PC-3 (cell line): Measurements from ENCODE around the gene YJEFN3. TPM values are rescaled to one million over a fixed set of nuclear protein-coding genes. Genes with fewer than 3 reads are reported as not detected.

Source experiments
- ATAC-seq: fragments of 200-7000 bp; cut with Tn5 transposase; 2 replicates; pipeline ENCODE4 v1.9.1; 2020; ENCODE audit warnings: mild to moderate bottlenecking, moderate library complexity
- Bru-seq: library from RNA; stranded (reverse); fragments of 400-500 nt; gene quantifications from one replicate; lab custom pipeline; 2021; lab: Mats Ljungman, UMichigan
- BruChase-seq, 2 experiments: library from RNA; stranded (reverse); fragments of 400-500 nt; gene quantifications; one replicate each; lab custom pipeline; 2021; lab: Mats Ljungman, UMichigan
- BruUV-seq: library from RNA; stranded (reverse); fragments of 400-500 nt; replicated peaks from 2 replicates; lab custom pipeline; 2021; lab: Mats Ljungman, UMichigan
- CTCF ChIA-PET: fragments of 300-600 bp; sonication (Branson Sonifier 250); formaldehyde crosslinking; loops from one replicate; lab custom pipeline; 2022; ENCODE audit warnings: antibody characterized with exemption; lab: Charles Lee
- POLR2A ChIA-PET: fragments of 300-600 bp; sonication (Branson Sonifier 250); formaldehyde crosslinking; loops from one replicate; lab custom pipeline; 2022; ENCODE audit warnings: antibody characterized with exemption; ENCODE audit not compliant: unreplicated experiment; lab: Charles Lee
- DNase-seq: peaks from one replicate; pipeline ENCODE4 v3.0.0-alpha.2; 2015
- H2AFZ ChIP-seq: fragments of 300-600 bp; sonication (generic); 2 replicates; pipeline ENCODE4 v1.6.0; 2016; ENCODE audit warnings: antibody characterized with exemption, low read length
- H3F3A ChIP-seq: fragments of 300-600 bp; sonication (generic); one replicate; pipeline ENCODE4 v1.6.0; 2017; ENCODE audit warnings: antibody characterized with exemption, low read length, control low read depth, mild to moderate bottlenecking; ENCODE audit not compliant: unreplicated experiment
- H3K27ac ChIP-seq: fragments of 300-600 bp; sonication (generic); 2 replicates; pipeline ENCODE4 v1.5.1; 2016; ENCODE audit warnings: mild to moderate bottlenecking, low read length
- H3K27me3 ChIP-seq: fragments of 300-600 bp; sonication (generic); 2 replicates; pipeline ENCODE4 v1.6.1; 2016; ENCODE audit warnings: low read length, mixed read lengths
- H3K36me3 ChIP-seq: fragments of 300-600 bp; sonication (generic); 2 replicates; pipeline ENCODE4 v1.6.1; 2016; ENCODE audit warnings: low read depth, mixed run types, low read length, mixed read lengths
- H3K4me1 ChIP-seq: fragments of 300-600 bp; sonication (generic); 2 replicates; pipeline ENCODE4 v1.5.1; 2016; ENCODE audit warnings: low read length; ENCODE audit not compliant: insufficient read depth
- H3K4me2 ChIP-seq: fragments of 300-600 bp; sonication (generic); 2 replicates; pipeline ENCODE4 v1.6.0; 2016; ENCODE audit warnings: low read length
- H3K4me3 ChIP-seq: fragments of 300-600 bp; sonication (generic); 2 replicates; pipeline ENCODE4 v1.5.1; 2016; ENCODE audit warnings: mild to moderate bottlenecking, low read length, mixed read lengths
- H3K79me2 ChIP-seq: fragments of 300-600 bp; sonication (generic); 2 replicates; pipeline ENCODE4 v1.6.1; 2017; ENCODE audit warnings: low read length, mixed read lengths
- H3K9ac ChIP-seq: fragments of 300-600 bp; sonication (generic); 2 replicates; pipeline ENCODE4 v1.6.0; 2016; ENCODE audit warnings: mild to moderate bottlenecking, low read length
- H3K9me2 ChIP-seq: fragments of 300-600 bp; sonication (generic); replicated peaks from 2 replicates; pipeline ENCODE4 v1.6.1; 2016; ENCODE audit warnings: mixed run types, low read length, mixed read lengths
- H3K9me3 ChIP-seq: fragments of 300-600 bp; sonication (generic); 2 replicates; pipeline ENCODE4 v1.6.1; 2016; ENCODE audit warnings: low read length, mixed read lengths
- H4K20me1 ChIP-seq: fragments of 300-600 bp; sonication (generic); 2 replicates; pipeline ENCODE4 v1.6.1; 2016; ENCODE audit warnings: low read length, mixed read lengths
- CTCF ChIP-seq: fragments of 300-600 bp; sonication (generic); conservative IDR thresholded peaks from 2 replicates; pipeline ENCODE4 v1.5.1; 2017; ENCODE audit warnings: antibody characterized with exemption, low read depth, mild to moderate bottlenecking, low read length
- EZH2 ChIP-seq: fragments of 300-600 bp; sonication (generic); IDR thresholded peaks from one replicate; pipeline ENCODE4 v1.6.1; 2017; ENCODE audit warnings: antibody characterized with exemption, mild to moderate bottlenecking, low read length; ENCODE audit not compliant: unreplicated experiment
- EZH2phosphoT487 ChIP-seq: fragments of 300-600 bp; sonication (generic); IDR thresholded peaks from 2 replicates; pipeline ENCODE4 v1.6.1; 2018; ENCODE audit warnings: mild to moderate bottlenecking, antibody characterized with exemption, low read length, borderline replicate concordance
- intact Hi-C: fragments of 100-400 bp; cut with micrococcal nuclease; formaldehyde crosslinking; loops from 2 replicates; pipeline ENCODE4 v1.9.0; 2023
- long read RNA-seq: library from polyadenylated mRNA; unstranded; transcript quantifications from one replicate; pipeline ENCODE4 v2.0.0, GENCODE V29; 2021; ENCODE audit not compliant: unreplicated experiment
- total RNA-seq: library from RNA; depleted of rRNA; stranded (reverse); fragments of >200 nt; gene quantifications from 2 replicates; pipeline ENCODE4 v1.2.3, GENCODE V29; 2014; rRNA removed

The YJEFN3 gene, protein sequence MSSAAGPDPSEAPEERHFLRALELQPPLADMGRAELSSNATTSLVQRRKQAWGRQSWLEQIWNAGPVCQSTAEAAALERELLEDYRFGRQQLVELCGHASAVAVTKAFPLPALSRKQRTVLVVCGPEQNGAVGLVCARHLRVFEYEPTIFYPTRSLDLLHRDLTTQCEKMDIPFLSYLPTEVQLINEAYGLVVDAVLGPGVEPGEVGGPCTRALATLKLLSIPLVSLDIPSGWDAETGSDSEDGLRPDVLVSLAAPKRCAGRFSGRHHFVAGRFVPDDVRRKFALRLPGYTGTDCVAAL
- total RNA-seq: 6.5 and 8.1 TPM in 2 replicates
- percentile 67 among the genes with signal in this experiment for Bru-seq, nascent RNA
- percentile 91 among the genes with signal in this experiment for BruChase-seq, experiment 1, labeled RNA remaining after a 6-hour chase
- BruChase-seq, experiment 2, labeled RNA remaining after a 2-hour chase: percentile 88 among the genes with signal in this experiment
- long read RNA-seq, partial matches to known transcripts: 0 of 29 reads
- long read RNA-seq, other reads (novel, unspliced or antisense): 29 of 29 reads

- no peaks in the 10 kb centered on the region for H4K20me1 ChIP-seq
- intact Hi-C loops: no loop called here
- ATAC-seq (no peak), DNase-seq (no peak)
- BruUV-seq: no TSS peak
- H3K9me2 ChIP-seq: no peaks in the 10 kb centered on the region
- TF ChIP-seq EZH2: no peak
- TF ChIP-seq EZH2phosphoT487: no peak
- no peak for TF ChIP-seq CTCF
- no peak within 1 kb of the TSS for H3K4me2 ChIP-seq
- ChIA-PET CTCF (no interaction called here), POLR2A (no interaction called here)
- H3K27ac ChIP-seq: no peak within 1 kb of the TSS
- no peak within 1 kb of the TSS for H3K9ac ChIP-seq
- no peaks in the 10 kb centered on the region for H3K4me1 ChIP-seq
- H3F3A ChIP-seq: no peaks in the 10 kb centered on the region
- no peak within 1 kb of the TSS for H2AFZ ChIP-seq
- H3K27me3 ChIP-seq: no peaks in the 10 kb centered on the region
- peaks cover 12% of the 10 kb centered on the region; the same call in 1 of the 2 replicates for H3K36me3 ChIP-seq
- no peak within 1 kb of the TSS for H3K4me3 ChIP-seq
- H3K79me2 ChIP-seq: peaks cover 11% of the 10 kb centered on the region
- no peaks in the 10 kb centered on the region for H3K9me3 ChIP-seq
Measured at GRCh38 chr19:19528721-19529490, at the start of gene YJEFN3. Gene YJEFN3 (plus strand): TSS chr19:19528911. CDS start chr19:19528933, 22 bp downstream.

DNA sequence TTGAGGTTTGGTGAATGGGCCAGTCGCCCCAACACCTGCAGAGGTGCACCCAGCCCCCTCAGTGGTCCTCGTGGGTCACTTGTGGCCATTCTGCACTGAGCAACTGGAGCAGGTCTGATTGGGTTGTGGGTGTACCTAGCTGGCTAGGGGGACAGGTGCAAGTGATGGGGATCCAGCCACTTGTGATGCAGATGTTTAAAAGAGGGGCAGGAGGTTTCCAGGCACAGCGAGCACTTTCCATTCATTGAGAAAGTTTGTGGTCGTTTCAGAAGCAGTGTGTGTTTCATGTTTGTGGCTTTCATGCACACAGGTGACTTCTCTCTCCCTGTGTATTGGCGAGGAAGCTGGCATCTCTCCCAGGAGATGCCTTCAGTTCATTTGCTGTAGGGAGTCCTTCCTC, 48.0 kb upstream of the YJEFN3 start:
- POLR2A ChIA-PET: no interaction called here
- Histone ChIP-seq H3K4me3 (no peak overlapping the region), H3K9ac (no peak overlapping the region), H3K27me3 (no peaks in the 10 kb centered on the region), H3K27ac (no peak overlapping the region), H3K4me2 (no peak overlapping the region), H2AFZ (no peak overlapping the region), H3K4me1 (peaks cover 10% of the 10 kb centered on the region), H3F3A (no peaks in the 10 kb centered on the region), H3K9me2 (no peaks in the 10 kb centered on the region), H3K9me3 (no peaks in the 10 kb centered on the region), H4K20me1 (peaks cover 1% of the 10 kb centered on the region; the same call in 1 of the 2 replicates), H3K79me2 (peaks cover 70% of the 10 kb centered on the region), H3K36me3 (peaks cover 9% of the 10 kb centered on the region; the same call in 1 of the 2 replicates)
- CTCF ChIA-PET: no interaction called here
- TF ChIP-seq CTCF: no peak
- TF ChIP-seq EZH2: no peak
- no peak for TF ChIP-seq EZH2phosphoT487
- intact Hi-C loops: no loop called here
- DNase-seq (no peak), ATAC-seq (no peak)
- BruUV-seq: no TSS peak
